HG03460 (cell line): Measurements from ENCODE around the gene IVD.
A peak's percentile ranks its signal among the peaks of the same experiment; 100 is the strongest.

Experiments used
- ATAC-seq: cut with Tn5 transposase; IDR thresholded peaks from one replicate; pipeline ENCODE4 v1.9.1; 2021; ENCODE audit not compliant: unreplicated experiment

IVD gene

GRCh38 chr15:40412095-40412759, 6.6 kb downstream of the IVD start:
- no peak for ATAC-seq

GRCh38 chr15:40413036-40413435, 7.4 kb downstream of the IVD start:
- ATAC-seq, result no peak

- ATAC-seq, result no peak
Observed at GRCh38 chr15:40414816-40415215, 9.2 kb downstream of the IVD start.

GRCh38 chr15:40415226-40415625, 9.6 kb downstream of the IVD start:
- no peak for ATAC-seq

GRCh38 chr15:40416056-40416455, 10.5 kb downstream of the IVD start:
- ATAC-seq, result no peak

- ATAC-seq, result no peak
Observed at GRCh38 chr15:40418126-40418525, 12.5 kb downstream of the IVD start.

- ATAC-seq, result no peak
Observed at GRCh38 chr15:40420071-40420713, 14.6 kb downstream of the IVD start.

- no peak for ATAC-seq
Observed at GRCh38 chr15:40420793-40421192, 15.2 kb downstream of the IVD start.

- ATAC-seq, result peak; percentile 82
Observed at GRCh38 chr15:40421246-40422157, 15.9 kb downstream of the IVD start.

- no peak for ATAC-seq
Observed at GRCh38 chr15:40424483-40425115, 19.0 kb downstream of the IVD start.

GRCh38 chr15:40425681-40426080, 20.1 kb downstream of the IVD start:
- ATAC-seq, result no peak

- ATAC-seq, result no peak
Observed at GRCh38 chr15:40427188-40427587, 21.6 kb downstream of the IVD start.

GRCh38 chr15:40428185-40428584, 22.6 kb downstream of the IVD start:
- no peak for ATAC-seq

- no peak for ATAC-seq
Observed at GRCh38 chr15:40429068-40429710, 23.6 kb downstream of the IVD start.

- no peak for ATAC-seq
Observed at GRCh38 chr15:40430271-40430805, 24.7 kb downstream of the IVD start.

- ATAC-seq, result no peak
Observed at GRCh38 chr15:40435023-40435709, 29.6 kb downstream of the IVD start.

- ATAC-seq, result no peak
Observed at GRCh38 chr15:40435710-40436089, 30.1 kb downstream of the IVD start.

- no peak for ATAC-seq
Observed at GRCh38 chr15:40436116-40436891, 30.7 kb downstream of the IVD start.
